ENCODE data around the gene FOLR2.

Gene FOLR2

DNA sequence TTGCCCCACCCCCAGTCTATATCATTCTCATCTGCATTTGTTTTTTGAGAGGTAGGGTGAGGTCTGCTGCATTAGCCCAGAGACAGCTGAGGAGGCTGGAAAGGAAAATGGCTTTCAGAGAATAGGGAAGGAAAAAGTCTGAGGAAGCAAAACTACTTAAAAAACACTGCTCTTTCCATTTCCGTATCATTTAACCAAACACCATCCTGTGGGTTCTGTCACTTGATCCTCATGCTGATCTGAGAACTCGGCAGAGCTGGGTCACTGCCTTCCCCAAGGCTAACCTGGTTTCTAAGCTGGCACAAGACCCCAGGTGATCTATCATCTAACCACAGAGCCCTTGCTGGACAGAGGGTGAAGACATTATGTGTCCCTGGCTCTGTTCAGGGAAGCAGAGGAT is 1.2 kb downstream of the FOLR2 start:
- Histone ChIP-seq H3K36me3 (ENCODE audit: insufficient read depth, low read depth, low read length) (no peaks in the 10 kb centered on the region), H3K4me1 (ENCODE audit: insufficient read depth, low read length) (peaks cover 9% of the 10 kb centered on the region), H3K27ac (ENCODE audit: low read length) (no peak overlapping the region), H3K9ac (ENCODE audit: low read depth, low read length) (no peak overlapping the region), H3K4me3 (ENCODE audit: low read length) (no peak overlapping the region), H3K9me3 (ENCODE audit: insufficient read depth, low read depth, low read length) (no peaks in the 10 kb centered on the region), H3K27me3 (ENCODE audit: insufficient read depth, low read length) (peaks cover 4% of the 10 kb centered on the region; the same call in 1 of the 2 replicates)

DNA sequence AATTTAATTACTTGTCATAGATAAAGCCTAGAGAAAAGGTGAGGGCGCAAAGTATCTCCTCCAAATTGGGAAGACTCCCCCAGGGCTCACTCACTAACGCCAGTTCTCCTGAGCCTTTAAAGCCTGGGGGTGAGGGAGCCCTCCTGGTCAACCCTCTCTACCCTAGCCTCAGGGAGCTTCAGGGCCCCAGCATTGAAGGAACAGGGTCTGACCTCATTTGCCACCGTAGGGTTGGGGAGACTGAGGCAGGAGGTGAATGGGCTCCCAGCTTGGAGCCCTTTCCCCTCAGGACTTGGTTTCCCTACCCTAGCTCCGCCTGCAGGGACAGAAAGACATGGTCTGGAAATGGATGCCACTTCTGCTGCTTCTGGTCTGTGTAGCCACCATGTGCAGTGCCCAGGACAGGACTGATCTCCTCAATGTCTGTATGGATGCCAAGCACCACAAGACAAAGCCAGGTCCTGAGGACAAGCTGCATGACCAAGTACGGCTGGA is 1.7 kb downstream of the FOLR2 start:
- H3K36me3 ChIP-seq (ENCODE audit: insufficient read depth, low read depth, low read length), result no peaks in the 10 kb centered on the region
- H3K9me3 ChIP-seq (ENCODE audit: insufficient read depth, low read depth, low read length), result no peaks in the 10 kb centered on the region
- no peak overlapping the region for H3K4me3 ChIP-seq (ENCODE audit: low read length)
- H3K9ac ChIP-seq (ENCODE audit: low read depth, low read length), result no peak overlapping the region
- H3K4me1 ChIP-seq (ENCODE audit: insufficient read depth, low read length), result peaks cover 10% of the 10 kb centered on the region
- H3K27ac ChIP-seq (ENCODE audit: low read length), result no peak overlapping the region
- H3K27me3 ChIP-seq (ENCODE audit: insufficient read depth, low read length), result peaks cover 4% of the 10 kb centered on the region; the same call in 1 of the 2 replicates

DNA sequence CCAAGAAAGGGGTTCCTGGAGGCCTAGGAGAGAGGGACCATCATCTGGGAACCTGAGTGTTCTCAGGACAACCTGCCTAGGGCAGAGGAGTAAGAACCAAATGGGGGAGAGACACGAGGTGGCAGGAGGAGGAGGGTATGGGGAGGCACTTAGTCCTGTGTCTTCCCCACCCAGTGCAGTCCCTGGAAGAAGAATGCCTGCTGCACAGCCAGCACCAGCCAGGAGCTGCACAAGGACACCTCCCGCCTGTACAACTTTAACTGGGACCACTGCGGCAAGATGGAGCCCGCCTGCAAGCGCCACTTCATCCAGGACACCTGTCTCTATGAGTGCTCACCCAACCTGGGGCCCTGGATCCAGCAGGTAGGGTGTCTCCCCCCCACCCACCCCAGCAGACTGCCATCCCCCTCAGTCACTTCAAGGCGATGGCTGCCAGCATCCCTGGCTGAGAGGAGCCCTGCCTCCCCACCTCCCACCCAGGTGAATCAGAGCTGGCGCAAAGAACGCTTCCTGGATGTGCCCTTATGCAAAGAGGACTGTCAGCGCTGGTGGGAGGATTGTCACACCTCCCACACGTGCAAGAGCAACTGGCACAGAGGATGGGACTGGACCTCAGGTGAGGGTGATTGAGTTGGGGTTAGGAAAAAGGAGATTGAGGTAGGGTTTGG is 4.2 kb downstream of the FOLR2 start:
- H3K36me3 ChIP-seq (ENCODE audit: insufficient read depth, low read depth, low read length), result no peaks in the 10 kb centered on the region
- H3K9ac ChIP-seq (ENCODE audit: low read depth, low read length), result no peak overlapping the region
- H3K9me3 ChIP-seq (ENCODE audit: insufficient read depth, low read depth, low read length), result no peaks in the 10 kb centered on the region
- H3K27ac ChIP-seq (ENCODE audit: low read length), result no peak overlapping the region
- H3K4me1 ChIP-seq (ENCODE audit: insufficient read depth, low read length), result peaks cover 13% of the 10 kb centered on the region
- H3K4me3 ChIP-seq (ENCODE audit: low read length), result no peak overlapping the region
- peaks cover 4% of the 10 kb centered on the region; the same call in 1 of the 2 replicates for H3K27me3 ChIP-seq (ENCODE audit: insufficient read depth, low read length)

DNA sequence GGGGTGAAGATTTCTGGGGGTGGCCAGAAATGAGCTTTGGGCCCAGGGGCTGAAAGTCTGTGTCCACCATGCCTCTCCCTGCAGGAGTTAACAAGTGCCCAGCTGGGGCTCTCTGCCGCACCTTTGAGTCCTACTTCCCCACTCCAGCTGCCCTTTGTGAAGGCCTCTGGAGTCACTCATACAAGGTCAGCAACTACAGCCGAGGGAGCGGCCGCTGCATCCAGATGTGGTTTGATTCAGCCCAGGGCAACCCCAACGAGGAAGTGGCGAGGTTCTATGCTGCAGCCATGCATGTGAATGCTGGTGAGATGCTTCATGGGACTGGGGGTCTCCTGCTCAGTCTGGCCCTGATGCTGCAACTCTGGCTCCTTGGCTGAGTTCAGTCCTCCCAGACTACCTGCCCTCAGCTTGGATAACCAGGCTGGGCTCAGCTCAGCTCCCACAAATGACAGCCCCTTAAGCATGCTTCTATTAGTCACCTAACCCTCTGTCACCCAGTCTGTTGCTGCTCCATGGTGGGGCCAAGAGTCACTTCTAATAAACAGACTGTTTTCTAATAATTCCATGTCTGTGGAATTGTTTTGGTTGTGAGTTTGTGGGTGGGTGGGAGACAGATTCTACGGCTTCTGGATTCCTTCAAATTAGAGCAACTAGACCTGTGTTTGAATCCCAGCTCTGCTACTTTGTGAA is 4.9 kb downstream of the FOLR2 start:
- H3K4me1 ChIP-seq (ENCODE audit: insufficient read depth, low read length), result peaks cover 15% of the 10 kb centered on the region

DNA sequence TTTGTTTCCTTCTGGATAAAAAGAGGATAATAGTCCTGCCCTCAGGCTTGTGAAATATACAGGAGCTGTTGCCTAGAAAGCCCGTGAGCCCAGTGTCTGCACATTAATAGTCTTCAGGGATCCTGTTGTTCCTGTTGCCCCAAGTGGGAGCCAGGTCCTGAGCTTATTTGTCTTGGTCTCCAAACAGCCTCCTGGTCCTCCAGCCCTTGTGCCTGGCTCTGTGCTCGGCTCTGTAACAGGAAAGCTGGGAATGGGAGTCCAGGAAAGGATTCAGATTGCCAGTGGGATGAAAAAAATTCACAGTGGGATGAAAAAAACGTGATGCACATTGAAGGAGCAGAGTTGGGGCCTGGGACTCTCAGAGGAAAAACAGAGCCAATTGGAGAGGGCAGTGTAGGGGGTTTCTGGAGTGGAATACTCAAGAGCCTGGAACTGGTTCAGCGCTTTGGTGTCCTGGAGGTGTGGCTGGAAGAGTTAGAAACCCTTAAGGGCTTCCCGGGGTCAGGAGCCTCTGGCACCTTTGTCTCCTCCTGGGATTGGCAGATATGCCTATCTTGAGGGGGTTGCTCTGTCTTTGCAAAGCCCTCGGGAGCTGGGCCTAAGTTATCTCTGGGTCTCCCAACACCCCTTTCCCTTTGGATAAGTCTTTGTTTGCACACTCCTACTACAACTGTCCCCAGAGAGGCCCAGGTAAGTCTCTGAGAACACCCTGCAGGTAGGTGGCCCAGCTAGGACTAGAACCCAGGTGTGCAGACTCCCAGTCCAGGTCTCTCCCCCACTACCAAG is 5.7 kb downstream of the FOLR2 start:
- peaks cover 10% of the 10 kb centered on the region; the same call in 1 of the 2 replicates for H3K36me3 ChIP-seq (ENCODE audit: insufficient read depth, low read depth, low read length)
- H3K9me3 ChIP-seq (ENCODE audit: insufficient read depth, low read depth, low read length), result no peaks in the 10 kb centered on the region
- H3K4me1 ChIP-seq (ENCODE audit: insufficient read depth, low read length), result peaks cover 15% of the 10 kb centered on the region
- peak overlapping the region; percentile 72; the same call in 1 of the 2 replicates for H3K9ac ChIP-seq (ENCODE audit: low read depth, low read length)
- peak overlapping the region; percentile 72 for H3K27ac ChIP-seq (ENCODE audit: low read length)
- peak overlapping the region; percentile 73 for H3K4me3 ChIP-seq (ENCODE audit: low read length)
- H3K27me3 ChIP-seq (ENCODE audit: insufficient read depth, low read length), result peaks cover 4% of the 10 kb centered on the region; the same call in 1 of the 2 replicates

More for the DNA sequence above, 4.9 kb downstream of the FOLR2 start:
- Histone ChIP-seq H3K36me3 (ENCODE audit: insufficient read depth, low read depth, low read length) (peaks cover 2% of the 10 kb centered on the region; the same call in 1 of the 2 replicates), H3K9me3 (ENCODE audit: insufficient read depth, low read depth, low read length) (no peaks in the 10 kb centered on the region), H3K27me3 (ENCODE audit: insufficient read depth, low read length) (peaks cover 4% of the 10 kb centered on the region; the same call in 1 of the 2 replicates), H3K27ac (ENCODE audit: low read length) (no peak overlapping the region), H3K4me3 (ENCODE audit: low read length) (no peak overlapping the region), H3K9ac (ENCODE audit: low read depth, low read length) (no peak overlapping the region)

DNA sequence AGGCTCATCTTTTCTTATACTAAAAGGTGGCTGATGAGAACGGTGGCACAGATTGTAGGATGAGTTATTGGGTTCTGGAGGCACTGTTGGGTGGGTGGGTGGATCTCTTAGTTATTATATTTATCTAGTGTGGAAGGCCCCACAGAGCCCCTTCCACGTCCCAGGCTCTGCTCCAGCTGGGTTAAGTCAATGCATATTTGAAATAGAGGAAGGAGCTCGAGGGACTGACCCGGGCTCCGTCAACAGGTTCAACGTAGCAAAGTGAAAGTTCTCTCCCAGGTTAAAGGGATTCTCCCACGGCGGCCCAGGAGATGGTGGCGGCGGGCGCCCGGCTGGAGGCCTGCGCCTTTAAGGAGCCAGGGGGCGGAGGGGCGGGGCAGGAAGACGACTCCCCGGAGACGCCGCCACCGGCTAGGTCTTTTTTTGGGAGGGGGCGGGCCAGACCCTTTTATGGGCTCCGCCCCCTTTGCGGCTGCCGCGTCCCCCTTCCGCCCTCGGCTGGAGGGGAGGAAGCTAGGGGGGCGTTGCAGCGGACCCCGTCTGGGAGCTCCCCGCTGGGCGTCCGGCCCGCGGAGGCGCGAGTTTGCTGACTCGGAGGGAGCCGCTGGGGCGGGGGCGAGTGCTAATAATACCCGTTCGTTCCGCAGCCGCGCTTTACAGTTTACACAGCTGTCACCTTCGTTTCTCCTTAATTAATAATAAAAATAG is 6.5 kb downstream of the FOLR2 start:
- H3K9ac ChIP-seq (ENCODE audit: low read depth, low read length), result peak overlapping the region; percentile 72
- H3K36me3 ChIP-seq (ENCODE audit: insufficient read depth, low read depth, low read length), result peaks cover 16% of the 10 kb centered on the region; the same call in 1 of the 2 replicates
- H3K27me3 ChIP-seq (ENCODE audit: insufficient read depth, low read length), result peaks cover 4% of the 10 kb centered on the region; the same call in 1 of the 2 replicates
- H3K9me3 ChIP-seq (ENCODE audit: insufficient read depth, low read depth, low read length), result no peaks in the 10 kb centered on the region
- H3K4me1 ChIP-seq (ENCODE audit: insufficient read depth, low read length), result peaks cover 15% of the 10 kb centered on the region
- peak overlapping the region; percentile 72 for H3K27ac ChIP-seq (ENCODE audit: low read length)
- peak overlapping the region; percentile 73 for H3K4me3 ChIP-seq (ENCODE audit: low read length)

DNA sequence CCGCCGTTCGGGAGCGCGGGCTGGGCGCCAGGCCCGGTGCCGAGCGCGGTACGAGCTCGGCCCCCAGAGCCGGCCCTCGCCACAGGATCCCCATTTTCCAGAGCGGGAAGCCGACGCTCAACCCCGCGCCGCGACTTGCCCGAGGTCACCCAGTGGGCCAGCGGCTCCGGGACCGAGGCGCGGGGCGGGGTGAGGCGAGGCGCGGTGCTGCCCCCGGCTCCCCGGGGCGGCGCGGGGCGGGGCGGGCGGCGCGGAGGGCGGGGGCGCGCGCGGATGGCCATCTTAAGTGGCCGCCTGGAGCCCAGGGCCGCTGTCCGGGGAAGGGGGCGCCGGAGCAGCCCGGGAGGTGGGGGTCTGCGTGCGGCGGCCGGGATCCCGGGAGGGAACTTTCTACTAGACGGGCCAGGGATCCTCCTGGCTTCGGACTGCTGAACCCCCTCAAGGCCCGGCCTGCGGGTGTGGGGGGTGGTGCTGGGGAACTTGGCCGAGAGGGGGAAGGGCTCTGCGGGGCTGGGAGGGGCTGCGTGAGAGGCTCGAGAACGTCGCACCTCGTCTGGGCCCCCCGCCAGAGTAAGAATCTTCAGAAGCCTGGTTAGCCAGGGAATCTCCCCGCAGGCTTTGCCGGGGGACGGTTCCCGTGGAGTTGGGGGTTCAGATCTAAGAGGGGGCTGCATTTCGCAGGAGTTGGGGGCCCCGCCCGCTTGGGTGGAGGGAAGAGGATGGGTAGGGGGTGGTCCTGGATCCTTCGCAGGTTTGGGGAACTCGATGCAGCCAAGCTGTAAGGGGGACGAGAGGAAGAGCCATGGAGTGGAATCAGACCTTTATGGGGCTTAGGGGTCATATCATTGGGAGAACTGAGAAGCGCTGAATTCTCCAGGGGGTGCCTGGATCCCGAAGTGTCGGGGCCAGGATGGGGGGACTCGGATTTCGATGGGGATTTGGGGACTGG is 7.3 kb downstream of the FOLR2 start:
- H3K36me3 ChIP-seq (ENCODE audit: insufficient read depth, low read depth, low read length), result peaks cover 24% of the 10 kb centered on the region
- no peaks in the 10 kb centered on the region; the same call in 1 of the 2 replicates for H3K27me3 ChIP-seq (ENCODE audit: insufficient read depth, low read length)
- H3K27ac ChIP-seq (ENCODE audit: low read length), result no peak overlapping the region
- H3K4me1 ChIP-seq (ENCODE audit: insufficient read depth, low read length), result peaks cover 15% of the 10 kb centered on the region
- peak overlapping the region; percentile 97 for H3K4me3 ChIP-seq (ENCODE audit: low read length)
- H3K9me3 ChIP-seq (ENCODE audit: insufficient read depth, low read depth, low read length), result no peaks in the 10 kb centered on the region
- H3K9ac ChIP-seq (ENCODE audit: low read depth, low read length), result peak overlapping the region; percentile 96

DNA sequence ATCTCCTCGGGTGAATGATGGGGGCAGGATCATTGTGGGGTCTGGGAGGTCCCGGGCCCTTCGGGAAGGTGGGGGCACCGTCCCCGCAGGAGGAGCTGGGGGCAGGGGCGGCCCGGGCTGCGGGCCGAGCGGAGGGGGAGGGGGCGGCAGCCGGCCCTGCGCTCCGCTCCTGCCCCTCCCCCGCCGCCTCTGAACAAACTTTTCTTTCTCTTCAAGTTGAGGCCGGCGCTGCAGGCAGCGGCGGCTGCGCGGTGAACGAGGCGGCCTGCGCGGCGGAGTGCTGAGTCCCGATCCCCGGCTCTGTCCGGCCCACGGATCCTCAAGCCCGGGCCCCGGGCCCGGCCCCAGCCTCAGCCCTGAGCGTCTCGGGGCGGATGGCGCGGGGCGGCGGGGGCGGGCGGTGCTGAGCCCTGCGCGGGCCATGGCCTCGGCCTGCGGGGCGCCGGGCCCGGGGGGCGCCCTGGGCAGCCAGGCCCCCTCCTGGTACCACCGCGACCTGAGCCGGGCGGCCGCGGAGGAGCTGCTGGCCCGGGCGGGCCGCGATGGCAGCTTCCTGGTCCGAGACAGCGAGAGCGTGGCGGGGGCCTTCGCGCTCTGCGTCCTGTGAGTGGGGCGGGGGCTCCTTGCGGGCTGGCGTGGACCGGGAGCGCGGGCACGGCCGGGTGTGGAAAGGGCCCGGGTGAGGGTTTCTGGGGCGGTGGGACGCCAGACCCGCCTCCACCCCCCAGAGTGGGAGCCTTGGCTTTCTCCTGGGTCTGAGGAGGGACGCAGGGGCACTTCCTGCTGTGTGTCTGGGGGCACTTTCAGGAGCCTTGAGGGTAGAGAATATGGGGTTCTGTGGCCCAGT is 8.2 kb downstream of the FOLR2 start, which contains the start of gene INPPL1:
TSS of gene INPPL1 (plus strand) at position 204 of the 847 bp plus-strand sequence. CDS start at position 422, 218 bp downstream.
- Histone ChIP-seq H3K9ac (ENCODE audit: low read depth, low read length) (peak within 1 kb of the TSS; percentile 96; the same call in 1 of the 2 replicates), H3K4me3 (ENCODE audit: low read length) (peak within 1 kb of the TSS; percentile 97), H3K27me3 (ENCODE audit: insufficient read depth, low read length) (no peaks in the 10 kb centered on the region; the same call in 1 of the 2 replicates), H3K27ac (ENCODE audit: low read length) (no peak within 1 kb of the TSS), H3K36me3 (ENCODE audit: insufficient read depth, low read depth, low read length) (peaks cover 33% of the 10 kb centered on the region), H3K9me3 (ENCODE audit: insufficient read depth, low read depth, low read length) (no peaks in the 10 kb centered on the region), H3K4me1 (ENCODE audit: insufficient read depth, low read length) (peaks cover 15% of the 10 kb centered on the region)

DNA sequence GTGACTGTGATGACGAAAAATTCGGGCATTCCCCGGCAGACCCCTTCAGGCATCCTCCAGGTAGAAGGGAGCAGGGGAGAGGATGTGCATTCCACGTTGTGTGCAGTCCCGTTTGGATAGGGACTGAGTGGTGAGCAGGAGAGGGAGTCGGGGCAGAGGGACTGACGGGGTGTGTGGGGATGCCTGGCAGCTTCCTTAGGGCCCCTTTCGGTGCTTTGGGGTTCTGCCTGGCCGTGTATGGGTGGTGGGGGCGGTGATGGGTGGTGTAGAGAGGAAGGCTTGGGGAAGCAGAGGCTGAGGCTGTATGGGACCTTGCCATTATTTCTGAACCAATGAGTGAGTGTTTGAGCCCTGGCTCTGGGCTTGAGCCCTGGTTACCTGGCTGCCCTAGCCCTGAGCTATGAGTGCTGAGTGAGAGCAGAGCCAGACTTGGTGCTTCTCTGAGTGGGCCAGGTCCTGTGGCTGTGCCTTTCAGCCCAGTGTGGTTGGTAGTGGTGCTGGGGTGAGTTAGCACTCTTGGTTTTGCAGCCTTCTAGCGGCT is 8.9 kb downstream of the FOLR2 start:
- Histone ChIP-seq H3K27me3 (ENCODE audit: insufficient read depth, low read length) (no peaks in the 10 kb centered on the region; the same call in 1 of the 2 replicates), H3K9ac (ENCODE audit: low read depth, low read length) (peak overlapping the region; percentile 96; the same call in 1 of the 2 replicates), H3K4me1 (ENCODE audit: insufficient read depth, low read length) (peaks cover 15% of the 10 kb centered on the region), H3K36me3 (ENCODE audit: insufficient read depth, low read depth, low read length) (peaks cover 40% of the 10 kb centered on the region), H3K27ac (ENCODE audit: low read length) (no peak overlapping the region), H3K9me3 (ENCODE audit: insufficient read depth, low read depth, low read length) (no peaks in the 10 kb centered on the region), H3K4me3 (ENCODE audit: low read length) (peak overlapping the region; percentile 97)

Measured in iPS-20b (cell line).